OCI-LY3 (cell line): ENCODE data around the gene CBLL1.

Experiments
- EZH2phosphoT487 ChIP-seq: fragments of 200-600 bp; shearing (Covaris generic); IDR thresholded peaks from 2 replicates; pipeline ENCODE4 v1.6.1; 2018; ENCODE audit warnings: antibody characterized with exemption, mixed run types, low read depth
- TF ChIP-seq, protein P1 (sequence below): fragments of 200-600, 300-600 bp; sonication (generic); IDR thresholded peaks from 2 replicates; pipeline ENCODE4 v1.5.1; 2014; ENCODE audit warnings: antibody characterized with exemption, low read length, low read depth

- TF ChIP-seq, protein P1, sequence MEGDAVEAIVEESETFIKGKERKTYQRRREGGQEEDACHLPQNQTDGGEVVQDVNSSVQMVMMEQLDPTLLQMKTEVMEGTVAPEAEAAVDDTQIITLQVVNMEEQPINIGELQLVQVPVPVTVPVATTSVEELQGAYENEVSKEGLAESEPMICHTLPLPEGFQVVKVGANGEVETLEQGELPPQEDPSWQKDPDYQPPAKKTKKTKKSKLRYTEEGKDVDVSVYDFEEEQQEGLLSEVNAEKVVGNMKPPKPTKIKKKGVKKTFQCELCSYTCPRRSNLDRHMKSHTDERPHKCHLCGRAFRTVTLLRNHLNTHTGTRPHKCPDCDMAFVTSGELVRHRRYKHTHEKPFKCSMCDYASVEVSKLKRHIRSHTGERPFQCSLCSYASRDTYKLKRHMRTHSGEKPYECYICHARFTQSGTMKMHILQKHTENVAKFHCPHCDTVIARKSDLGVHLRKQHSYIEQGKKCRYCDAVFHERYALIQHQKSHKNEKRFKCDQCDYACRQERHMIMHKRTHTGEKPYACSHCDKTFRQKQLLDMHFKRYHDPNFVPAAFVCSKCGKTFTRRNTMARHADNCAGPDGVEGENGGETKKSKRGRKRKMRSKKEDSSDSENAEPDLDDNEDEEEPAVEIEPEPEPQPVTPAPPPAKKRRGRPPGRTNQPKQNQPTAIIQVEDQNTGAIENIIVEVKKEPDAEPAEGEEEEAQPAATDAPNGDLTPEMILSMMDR: no peak
- no peak for TF ChIP-seq EZH2phosphoT487
These were observed 39.7 kb downstream of the CBLL1 start for GRCh38 chr7:107783648-107784047.
